HepG2 (cell line): ENCODE results near the gene FDPS. TPM values are rescaled to one million over a fixed set of nuclear protein-coding genes. Genes with fewer than 3 reads are reported as not detected.

Source experiments
- FOXA1 ChIP-seq, 2 experiments: fragments of 450-650 bp in 1 of 2; sonication (generic) in 1 of 2; formaldehyde crosslinking in 1 of 2; IDR thresholded peaks; 2 replicates each; pipeline versions ENCODE4 v1.4.0 to v1.6.1; 2016 to 2020; ENCODE audit warnings: missing genetic modification reagents in 1 of 2
- HCFC1 ChIP-seq: fragments of 150-350 bp; IDR thresholded peaks from 2 replicates; pipeline ENCODE4 v1.6.1; 2014; ENCODE audit warnings: low read depth, low read length
- KAT7 ChIP-seq: IDR thresholded peaks from 2 replicates; pipeline ENCODE4 v1.6.1; 2018; ENCODE audit warnings: borderline replicate concordance, missing compliant biosample characterization
- KDM3A ChIP-seq: IDR thresholded peaks from 2 replicates; pipeline ENCODE4 v1.6.1; 2018; ENCODE audit warnings: low read depth, missing compliant biosample characterization
- KLF11 ChIP-seq: IDR thresholded peaks from 2 replicates; pipeline ENCODE4 v1.6.1; 2016; ENCODE audit warnings: missing compliant biosample characterization
- KMT2B ChIP-seq: IDR thresholded peaks from 2 replicates; pipeline ENCODE4 v1.6.1; 2016; ENCODE audit warnings: missing genetic modification reagents, missing compliant biosample characterization
- MATR3 ChIP-seq: sonication (generic); formaldehyde crosslinking; IDR thresholded peaks from 2 replicates; pipeline ENCODE4 v1.4.0; 2020; ENCODE audit warnings: missing genetic modification reagents
- MIXL1 ChIP-seq: IDR thresholded peaks from 2 replicates; pipeline ENCODE4 v1.6.1; 2016
- RBAK ChIP-seq: sonication (generic); formaldehyde crosslinking; IDR thresholded peaks from 2 replicates; pipeline ENCODE4 v1.5.1; 2020; ENCODE audit warnings: mild to moderate bottlenecking, missing genetic modification reagents
- RFX1 ChIP-seq: fragments of 450-650 bp; IDR thresholded peaks from 2 replicates; pipeline ENCODE4 v1.6.1; 2017
- RXRA ChIP-seq: sonication (generic); formaldehyde crosslinking; IDR thresholded peaks from 2 replicates; pipeline ENCODE4 v1.5.1; 2020; ENCODE audit warnings: missing genetic modification reagents
- SMAD3 ChIP-seq: sonication (generic); formaldehyde crosslinking; IDR thresholded peaks from 2 replicates; pipeline ENCODE4 v1.4.0; 2020; ENCODE audit warnings: missing genetic modification reagents
- TP53 ChIP-seq: sonication (generic); formaldehyde crosslinking; conservative IDR thresholded peaks from 2 replicates; pipeline ENCODE4 v1.4.0; 2020; ENCODE audit warnings: missing genetic modification reagents
- ZC3H4 ChIP-seq: sonication (generic); formaldehyde crosslinking; IDR thresholded peaks from 2 replicates; pipeline ENCODE4 v1.4.0; 2020; ENCODE audit warnings: missing genetic modification reagents, borderline replicate concordance
- ZMAT3 ChIP-seq: sonication (generic); formaldehyde crosslinking; conservative IDR thresholded peaks from 2 replicates; pipeline ENCODE4 v1.7.0; 2021; ENCODE audit warnings: missing genetic modification reagents
- ZNF274 ChIP-seq: sonication (generic); formaldehyde crosslinking; IDR thresholded peaks from 2 replicates; pipeline ENCODE4 v1.5.1; 2020; ENCODE audit warnings: mild to moderate bottlenecking, missing genetic modification reagents
- ZNF335 ChIP-seq: sonication (generic); formaldehyde crosslinking; IDR thresholded peaks from 2 replicates; pipeline ENCODE4 v1.4.0; 2020; ENCODE audit warnings: missing genetic modification reagents
- ZNF530 ChIP-seq: sonication (generic); formaldehyde crosslinking; IDR thresholded peaks from 2 replicates; pipeline ENCODE4 v1.5.0; 2020; ENCODE audit warnings: low read depth, mild to moderate bottlenecking, missing genetic modification reagents
- ZNF550 ChIP-seq: sonication (generic); formaldehyde crosslinking; IDR thresholded peaks from 2 replicates; pipeline ENCODE4 v1.4.0; 2020; ENCODE audit warnings: mild to moderate bottlenecking, missing genetic modification reagents, borderline replicate concordance
- ZNF652 ChIP-seq: IDR thresholded peaks from 2 replicates; pipeline ENCODE4 v1.6.1; 2016; ENCODE audit warnings: low read depth, borderline replicate concordance
- ZNF883 ChIP-seq: sonication (generic); formaldehyde crosslinking; IDR thresholded peaks from 2 replicates; pipeline ENCODE4 v1.5.1; 2020; ENCODE audit warnings: mild to moderate bottlenecking, missing genetic modification reagents; ENCODE audit errors: not compliant biosample characterization
- polyA plus RNA-seq, 8 experiments: library from polyadenylated mRNA; depleted of rRNA in 3 of 8; stranded (reverse) in 7 of 8; unstranded in 1 of 8; fragments of >200 nt; fragmentation: Illumina TruSeq in 4 of 8; extraction: Trizol in 4 of 8; gene quantifications; 2 replicates each; pipeline versions ENCODE4 v1.2.1 to v1.2.3, GENCODE V29; 2011 to 2016; ENCODE audit warnings: low read depth in 4 of 8, missing spikeins in 1 of 8, mixed read lengths in 1 of 8; ENCODE audit not compliant: insufficient read depth in 1 of 8
- total RNA-seq, 5 experiments: library from RNA; depleted of rRNA; stranded (reverse); fragments of >200 nt; fragmentation: Illumina TruSeq; extraction: Trizol; gene quantifications; 2 replicates each; pipeline ENCODE4 v1.2.3, GENCODE V29; 2016; ENCODE audit warnings: low read depth in 1 of 5
- TF ChIP-seq, protein P1 (sequence below): sonication (generic); formaldehyde crosslinking; conservative IDR thresholded peaks from 2 replicates; pipeline ENCODE4 v1.4.0; 2020; ENCODE audit warnings: missing genetic modification reagents
- TF ChIP-seq, protein P2 (sequence below): sonication (generic); formaldehyde crosslinking; conservative IDR thresholded peaks from 2 replicates; pipeline ENCODE4 v1.8.1; 2023; ENCODE audit warnings: missing genetic modification reagents
- TF ChIP-seq, protein P3 (sequence below): sonication (generic); formaldehyde crosslinking; IDR thresholded peaks from 2 replicates; pipeline ENCODE4 v1.8.0; 2022; ENCODE audit warnings: mild to moderate bottlenecking, missing genetic modification reagents
- TF ChIP-seq, protein P4 (sequence below): sonication (generic); formaldehyde crosslinking; IDR thresholded peaks from 2 replicates; pipeline ENCODE4; 2020; ENCODE audit warnings: missing genetic modification reagents, mild to moderate bottlenecking, borderline replicate concordance

The FDPS gene
- total and polyA plus RNA-seq, 2 of the 13 experiments (the other 11 are each of a cell fraction or from before 2014, with no cell fraction given) = 264 to 519 TPM

DNA sequence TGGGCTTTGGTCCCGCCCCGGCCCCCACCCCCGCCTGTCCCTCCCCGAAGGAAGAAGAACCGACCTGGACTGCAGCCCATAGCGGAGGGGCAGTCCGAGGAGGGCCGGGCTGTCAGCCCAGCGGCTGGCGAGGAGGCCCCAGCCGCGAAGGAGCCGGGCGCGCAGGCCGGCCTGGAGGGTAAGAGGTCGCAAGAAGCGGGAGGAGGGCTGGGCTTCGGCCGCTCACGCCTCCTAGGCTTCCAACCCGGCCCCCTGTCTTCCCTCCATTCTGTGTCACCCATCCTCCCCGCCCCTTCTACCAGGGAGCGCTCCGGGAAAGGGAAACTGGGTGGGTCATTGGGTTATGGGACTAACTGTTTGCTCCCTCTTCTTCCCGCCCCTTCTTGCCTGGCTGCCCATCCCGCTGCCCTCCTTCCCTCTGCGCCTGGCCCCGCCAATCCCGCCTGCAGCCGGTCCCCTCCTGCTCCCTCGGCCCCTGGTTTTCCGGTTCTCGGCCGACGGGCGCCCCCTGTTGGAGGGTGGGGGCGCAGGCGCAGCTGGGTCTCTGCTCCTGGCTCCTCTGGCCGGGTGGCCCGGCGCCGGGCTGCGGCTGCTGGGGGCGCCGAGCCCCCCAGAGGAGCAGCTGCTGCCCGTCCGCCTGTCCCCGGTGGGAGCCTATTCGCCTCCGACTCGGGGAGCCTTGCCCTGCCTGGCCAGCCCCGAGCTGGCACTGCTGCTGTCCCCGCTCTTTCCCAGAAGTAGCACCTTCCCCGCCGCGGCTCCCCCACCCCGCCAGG lies 14.5 kb downstream of the FDPS start (continued):
- TF ChIP-seq MIXL1 (CRISPR knock-in tag) = no peak
- TF ChIP-seq, protein P1, sequence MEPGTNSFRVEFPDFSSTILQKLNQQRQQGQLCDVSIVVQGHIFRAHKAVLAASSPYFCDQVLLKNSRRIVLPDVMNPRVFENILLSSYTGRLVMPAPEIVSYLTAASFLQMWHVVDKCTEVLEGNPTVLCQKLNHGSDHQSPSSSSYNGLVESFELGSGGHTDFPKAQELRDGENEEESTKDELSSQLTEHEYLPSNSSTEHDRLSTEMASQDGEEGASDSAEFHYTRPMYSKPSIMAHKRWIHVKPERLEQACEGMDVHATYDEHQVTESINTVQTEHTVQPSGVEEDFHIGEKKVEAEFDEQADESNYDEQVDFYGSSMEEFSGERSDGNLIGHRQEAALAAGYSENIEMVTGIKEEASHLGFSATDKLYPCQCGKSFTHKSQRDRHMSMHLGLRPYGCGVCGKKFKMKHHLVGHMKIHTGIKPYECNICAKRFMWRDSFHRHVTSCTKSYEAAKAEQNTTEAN = no peak
- TF ChIP-seq ZNF335 (CRISPR knock-in tag) = no peak
- TF ChIP-seq ZNF883 (CRISPR knock-in tag) = no peak
- peak; percentile 23; the same call in 1 of the 2 replicates for TF ChIP-seq KDM3A (CRISPR knock-in tag)
- TF ChIP-seq KAT7 = peak; percentile 65; the same call in 1 of the 2 replicates
- no peak for TF ChIP-seq ZC3H4
- TF ChIP-seq, protein P2, sequence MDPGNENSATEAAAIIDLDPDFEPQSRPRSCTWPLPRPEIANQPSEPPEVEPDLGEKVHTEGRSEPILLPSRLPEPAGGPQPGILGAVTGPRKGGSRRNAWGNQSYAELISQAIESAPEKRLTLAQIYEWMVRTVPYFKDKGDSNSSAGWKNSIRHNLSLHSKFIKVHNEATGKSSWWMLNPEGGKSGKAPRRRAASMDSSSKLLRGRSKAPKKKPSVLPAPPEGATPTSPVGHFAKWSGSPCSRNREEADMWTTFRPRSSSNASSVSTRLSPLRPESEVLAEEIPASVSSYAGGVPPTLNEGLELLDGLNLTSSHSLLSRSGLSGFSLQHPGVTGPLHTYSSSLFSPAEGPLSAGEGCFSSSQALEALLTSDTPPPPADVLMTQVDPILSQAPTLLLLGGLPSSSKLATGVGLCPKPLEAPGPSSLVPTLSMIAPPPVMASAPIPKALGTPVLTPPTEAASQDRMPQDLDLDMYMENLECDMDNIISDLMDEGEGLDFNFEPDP (CRISPR knock-in tag) = no peak
- TF ChIP-seq ZNF530 (CRISPR knock-in tag) = no peak
- TF ChIP-seq SMAD3 (CRISPR knock-in tag) = no peak
- TF ChIP-seq, protein P3, sequence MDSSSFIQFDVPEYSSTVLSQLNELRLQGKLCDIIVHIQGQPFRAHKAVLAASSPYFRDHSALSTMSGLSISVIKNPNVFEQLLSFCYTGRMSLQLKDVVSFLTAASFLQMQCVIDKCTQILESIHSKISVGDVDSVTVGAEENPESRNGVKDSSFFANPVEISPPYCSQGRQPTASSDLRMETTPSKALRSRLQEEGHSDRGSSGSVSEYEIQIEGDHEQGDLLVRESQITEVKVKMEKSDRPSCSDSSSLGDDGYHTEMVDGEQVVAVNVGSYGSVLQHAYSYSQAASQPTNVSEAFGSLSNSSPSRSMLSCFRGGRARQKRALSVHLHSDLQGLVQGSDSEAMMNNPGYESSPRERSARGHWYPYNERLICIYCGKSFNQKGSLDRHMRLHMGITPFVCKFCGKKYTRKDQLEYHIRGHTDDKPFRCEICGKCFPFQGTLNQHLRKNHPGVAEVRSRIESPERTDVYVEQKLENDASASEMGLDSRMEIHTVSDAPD = 0 out of 2 replicates have a peak, but pooled peaks have one; percentile 39
- TF ChIP-seq KMT2B (CRISPR knock-in tag) = no peak
- TF ChIP-seq RFX1 = no peak
- TF ChIP-seq RBAK (CRISPR knock-in tag) = no peak
- peak; percentile 67 for TF ChIP-seq RXRA (CRISPR knock-in tag)
- no peak for TF ChIP-seq ZNF550
- TF ChIP-seq HCFC1 = peak; percentile 23; the same call in 1 of the 2 replicates
- no peak for TF ChIP-seq ZNF274 (CRISPR knock-in tag)
- TF ChIP-seq MATR3 = no peak
- 0 out of 2 replicates have a peak, but pooled peaks have one; percentile 16 for TF ChIP-seq ZMAT3
- TF ChIP-seq FOXA1 (IDR thresholded peaks at IDR 0.05) = no peak
- TF ChIP-seq FOXA1 (CRISPR knock-in tag; IDR thresholded peaks at IDR 0.05) = peak; percentile 20; the same call in 1 of the 2 replicates
- no peak for TF ChIP-seq ZNF652
- TF ChIP-seq KLF11 (CRISPR knock-in tag) = no peak
- no peak for TF ChIP-seq TP53
- TF ChIP-seq, protein P4, sequence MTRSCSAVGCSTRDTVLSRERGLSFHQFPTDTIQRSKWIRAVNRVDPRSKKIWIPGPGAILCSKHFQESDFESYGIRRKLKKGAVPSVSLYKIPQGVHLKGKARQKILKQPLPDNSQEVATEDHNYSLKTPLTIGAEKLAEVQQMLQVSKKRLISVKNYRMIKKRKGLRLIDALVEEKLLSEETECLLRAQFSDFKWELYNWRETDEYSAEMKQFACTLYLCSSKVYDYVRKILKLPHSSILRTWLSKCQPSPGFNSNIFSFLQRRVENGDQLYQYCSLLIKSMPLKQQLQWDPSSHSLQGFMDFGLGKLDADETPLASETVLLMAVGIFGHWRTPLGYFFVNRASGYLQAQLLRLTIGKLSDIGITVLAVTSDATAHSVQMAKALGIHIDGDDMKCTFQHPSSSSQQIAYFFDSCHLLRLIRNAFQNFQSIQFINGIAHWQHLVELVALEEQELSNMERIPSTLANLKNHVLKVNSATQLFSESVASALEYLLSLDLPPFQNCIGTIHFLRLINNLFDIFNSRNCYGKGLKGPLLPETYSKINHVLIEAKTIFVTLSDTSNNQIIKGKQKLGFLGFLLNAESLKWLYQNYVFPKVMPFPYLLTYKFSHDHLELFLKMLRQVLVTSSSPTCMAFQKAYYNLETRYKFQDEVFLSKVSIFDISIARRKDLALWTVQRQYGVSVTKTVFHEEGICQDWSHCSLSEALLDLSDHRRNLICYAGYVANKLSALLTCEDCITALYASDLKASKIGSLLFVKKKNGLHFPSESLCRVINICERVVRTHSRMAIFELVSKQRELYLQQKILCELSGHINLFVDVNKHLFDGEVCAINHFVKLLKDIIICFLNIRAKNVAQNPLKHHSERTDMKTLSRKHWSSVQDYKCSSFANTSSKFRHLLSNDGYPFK (CRISPR knock-in tag) = no peak
